Measurements from ENCODE around the gene POGLUT3. TPM values are rescaled to one million over a fixed set of nuclear protein-coding genes. Genes with fewer than 3 reads are reported as not detected.

The POGLUT3 gene
- 41.7 TPM for polyA plus RNA-seq (ENCODE audit: insufficient read length)

GRCh38 chr11:108498046-108498815 lies at the start of gene POGLUT3:
POGLUT3 (minus strand) TSS chr11:108498384; CDS start chr11:108498366, 18 bp downstream.
- no peak for DNase-seq (ENCODE audit: low read depth)

- no peak for DNase-seq (ENCODE audit: low read depth)
These were observed 47.8 kb upstream of the POGLUT3 start for GRCh38 chr11:108545909-108546501.

- no peak for DNase-seq (ENCODE audit: low read depth)
These were observed 45.3 kb upstream of the POGLUT3 start for GRCh38 chr11:108543316-108543964.

GRCh38 chr11:108541531-108541930 lies 43.3 kb upstream of the POGLUT3 start:
- DNase-seq (ENCODE audit: low read depth): no peak

- DNase-seq (ENCODE audit: low read depth): no peak
These were observed 40.3 kb upstream of the POGLUT3 start for GRCh38 chr11:108538502-108538901.

- no peak for DNase-seq (ENCODE audit: low read depth)
These were observed 39.8 kb upstream of the POGLUT3 start for GRCh38 chr11:108538022-108538424.

GRCh38 chr11:108536783-108537182 lies 38.6 kb upstream of the POGLUT3 start:
- DNase-seq (ENCODE audit: low read depth): no peak

- DNase-seq (ENCODE audit: low read depth): no peak
These were observed 37.3 kb upstream of the POGLUT3 start for GRCh38 chr11:108535384-108535955.

- DNase-seq (ENCODE audit: low read depth): no peak
These were observed 36.2 kb upstream of the POGLUT3 start for GRCh38 chr11:108534274-108534882.

- no peak for DNase-seq (ENCODE audit: low read depth)
These were observed 32.2 kb upstream of the POGLUT3 start for GRCh38 chr11:108530426-108530825.

GRCh38 chr11:108527382-108527781 lies 29.2 kb upstream of the POGLUT3 start:
- DNase-seq (ENCODE audit: low read depth): no peak

- no peak for DNase-seq (ENCODE audit: low read depth)
These were observed 27.0 kb upstream of the POGLUT3 start for GRCh38 chr11:108525161-108525560.

- no peak for DNase-seq (ENCODE audit: low read depth)
These were observed 26.2 kb upstream of the POGLUT3 start for GRCh38 chr11:108524422-108524821.

GRCh38 chr11:108522318-108522717 lies 24.1 kb upstream of the POGLUT3 start:
- no peak for DNase-seq (ENCODE audit: low read depth)

GRCh38 chr11:108518581-108518980 lies 20.4 kb upstream of the POGLUT3 start:
- DNase-seq (ENCODE audit: low read depth): no peak

GRCh38 chr11:108516125-108516524 lies 17.9 kb upstream of the POGLUT3 start:
- DNase-seq (ENCODE audit: low read depth): no peak

- no peak for DNase-seq (ENCODE audit: low read depth)
These were observed 14.5 kb upstream of the POGLUT3 start for GRCh38 chr11:108512708-108513107.

- no peak for DNase-seq (ENCODE audit: low read depth)
These were observed 13.8 kb upstream of the POGLUT3 start for GRCh38 chr11:108511851-108512474.

- DNase-seq (ENCODE audit: low read depth): no peak
These were observed 10.7 kb upstream of the POGLUT3 start for GRCh38 chr11:108508653-108509593.

GRCh38 chr11:108501396-108501795 lies 3.2 kb upstream of the POGLUT3 start:
- DNase-seq (ENCODE audit: low read depth): no peak
